Brain microvascular endothelial cell (primary cell): ENCODE measurements around the gene GLTP.

Source experiments
- DNase-seq: peaks from one replicate; pipeline ENCODE4 v3.0.0-alpha.2; 2020
- H3K27ac ChIP-seq: fragments of 250-450 bp; sonication (Bioruptor Pico); 2 replicates; pipeline ENCODE4 v1.5.1; 2020; ENCODE audit warnings: mild to moderate bottlenecking, moderate library complexity
- H3K27me3 ChIP-seq: fragments of 250-450 bp; sonication (Bioruptor Pico); replicated peaks from 2 replicates; pipeline ENCODE4 v1.5.1; 2020; ENCODE audit warnings: mild to moderate bottlenecking
- H3K36me3 ChIP-seq: fragments of 250-450 bp; sonication (Bioruptor Pico); replicated peaks from 2 replicates; pipeline ENCODE4 v1.5.1; 2020; ENCODE audit warnings: mild to moderate bottlenecking
- H3K4me3 ChIP-seq: 2 replicates; pipeline ENCODE4 v1.5.1; 2011; ENCODE audit warnings: low read depth, mild to moderate bottlenecking, control low read depth, low read length, moderate library complexity
- CTCF ChIP-seq: IDR thresholded peaks from 2 replicates; pipeline ENCODE4 v1.5.1; 2011; ENCODE audit warnings: low read depth, mild to moderate bottlenecking, moderate library complexity, low read length, control low read depth, inconsistent platforms; ENCODE audit errors: missing control alignments
- in situ Hi-C: cut with HindIII; loops from 2 replicates; pipeline ENCODE4 v1.10.0; 2017; ENCODE audit warnings: low sequenced_read_pairs, low pct_ligation_motif_present

Gene GLTP

GRCh38 chr12:109828754-109829511 is 51.4 kb downstream of the GLTP start:
- no peak for DNase-seq
- no peaks in the 10 kb centered on the region for H3K36me3 ChIP-seq
- in situ Hi-C loops: no loop called here
- H3K27me3 ChIP-seq: no peaks in the 10 kb centered on the region
- TF ChIP-seq CTCF: no peak
- no peak overlapping the region for H3K27ac ChIP-seq
- no peak overlapping the region for H3K4me3 ChIP-seq

- H3K27ac ChIP-seq: no peak overlapping the region
- in situ Hi-C loops: no loop called here
- no peak for DNase-seq
- no peak for TF ChIP-seq CTCF
- no peak overlapping the region for H3K4me3 ChIP-seq
- H3K36me3 ChIP-seq: no peaks in the 10 kb centered on the region
- no peaks in the 10 kb centered on the region for H3K27me3 ChIP-seq
Observed at GRCh38 chr12:109827566-109828550, 52.5 kb downstream of the GLTP start.

- no peak for DNase-seq
- Histone ChIP-seq H3K27ac (no peak overlapping the region), H3K36me3 (no peaks in the 10 kb centered on the region), H3K27me3 (no peaks in the 10 kb centered on the region), H3K4me3 (no peak overlapping the region)
- in situ Hi-C loops: no loop called here
- TF ChIP-seq CTCF: no peak
Observed at GRCh38 chr12:109827080-109827479, 53.3 kb downstream of the GLTP start.

GRCh38 chr12:109824731-109825130 is 55.6 kb downstream of the GLTP start:
- Histone ChIP-seq H3K36me3 (no peaks in the 10 kb centered on the region), H3K27ac (no peak overlapping the region), H3K4me3 (no peak overlapping the region), H3K27me3 (no peaks in the 10 kb centered on the region)
- DNase-seq: no peak
- in situ Hi-C loops: no loop called here
- no peak for TF ChIP-seq CTCF

- Histone ChIP-seq H3K36me3 (no peaks in the 10 kb centered on the region), H3K4me3 (no peak overlapping the region), H3K27me3 (no peaks in the 10 kb centered on the region), H3K27ac (no peak overlapping the region)
- no peak for DNase-seq
- no peak for TF ChIP-seq CTCF
- in situ Hi-C loops: no loop called here
Observed at GRCh38 chr12:109822951-109823411, 57.4 kb downstream of the GLTP start.
